ENCODE results near the gene ITPRIP.

ITPRIP gene

GRCh38 chr10:104304927-104305326 is 33.3 kb downstream of the ITPRIP start:
- no peak for DNase-seq

- DNase-seq, result no peak
These were observed 33.9 kb downstream of the ITPRIP start for GRCh38 chr10:104304356-104304745.

GRCh38 chr10:104303594-104304355 is 34.5 kb downstream of the ITPRIP start:
- DNase-seq, result no peak

GRCh38 chr10:104301907-104302690 is 36.2 kb downstream of the ITPRIP start:
- DNase-seq, result no peak

GRCh38 chr10:104300736-104301292 is 37.5 kb downstream of the ITPRIP start:
- peak; percentile 88 for DNase-seq

GRCh38 chr10:104300002-104300735 is 38.1 kb downstream of the ITPRIP start:
- DNase-seq, result no peak

- DNase-seq, result no peak
These were observed 39.0 kb downstream of the ITPRIP start for GRCh38 chr10:104299031-104299904.

GRCh38 chr10:104297697-104298660 is 40.3 kb downstream of the ITPRIP start:
- peak; percentile 1 for DNase-seq

GRCh38 chr10:104296687-104297436 is 41.4 kb downstream of the ITPRIP start:
- DNase-seq, result no peak

- DNase-seq, result no peak
These were observed 44.4 kb downstream of the ITPRIP start for GRCh38 chr10:104293781-104294321.

GRCh38 chr10:104293011-104293410 is 45.3 kb downstream of the ITPRIP start:
- DNase-seq, result no peak

GRCh38 chr10:104291439-104291951 is 46.8 kb downstream of the ITPRIP start:
- peak; percentile 77 for DNase-seq

GRCh38 chr10:104288355-104288754 is 49.9 kb downstream of the ITPRIP start:
- DNase-seq, result no peak

GRCh38 chr10:104286939-104287338 is 51.3 kb downstream of the ITPRIP start:
- no peak for DNase-seq

- no peak for DNase-seq
These were observed 53.4 kb downstream of the ITPRIP start for GRCh38 chr10:104284846-104285245.

- no peak for DNase-seq
These were observed 56.6 kb downstream of the ITPRIP start for GRCh38 chr10:104281694-104282093.

GRCh38 chr10:104279550-104280259 is 58.6 kb downstream of the ITPRIP start:
- no peak for DNase-seq

GRCh38 chr10:104277785-104278184 is 60.5 kb downstream of the ITPRIP start:
- no peak for DNase-seq

GRCh38 chr10:104276192-104276591 is 62.1 kb downstream of the ITPRIP start:
- DNase-seq, result no peak
